ENCODE results near the gene SHB. TPM values are rescaled to one million over a fixed set of nuclear protein-coding genes. Genes with fewer than 3 reads are reported as not detected.

The SHB gene
- total RNA-seq, 6 donors from 2014 or later, result 29.3 to 51.2 (median 33.3) TPM

GRCh38 chr9:37988041-37988440 lies 81.0 kb downstream of the SHB start:
- Histone ChIP-seq H3K27ac (no peak overlapping the region), H3K9me3 (no peaks in the 10 kb centered on the region), H3K4me1 (peaks cover 10 to 22% (median 11%) of the 10 kb centered on the region in 4 donors), H3K27me3 (no peaks in the 10 kb centered on the region), H3K36me3 (no peaks in the 10 kb centered on the region), H3K4me3 (no peak overlapping the region)
- ATAC-seq (ENCODE audit: low FRiP score in 2 of 2) (no peak), DNase-seq (no peak)
- no peak for TF ChIP-seq POLR2A (IDR thresholded peaks at IDR 0.05)
- TF ChIP-seq CTCF (IDR thresholded peaks at IDR 0.05), result no peak
- TF ChIP-seq POLR2AphosphoS5 (IDR thresholded peaks at IDR 0.05), result no peak
- no peak for TF ChIP-seq EP300 (IDR thresholded peaks at IDR 0.05)
- 87 to 90% methylated on average over 3 to 4 of the region's 5 CpGs for WGBS, 2 donors

DNA sequence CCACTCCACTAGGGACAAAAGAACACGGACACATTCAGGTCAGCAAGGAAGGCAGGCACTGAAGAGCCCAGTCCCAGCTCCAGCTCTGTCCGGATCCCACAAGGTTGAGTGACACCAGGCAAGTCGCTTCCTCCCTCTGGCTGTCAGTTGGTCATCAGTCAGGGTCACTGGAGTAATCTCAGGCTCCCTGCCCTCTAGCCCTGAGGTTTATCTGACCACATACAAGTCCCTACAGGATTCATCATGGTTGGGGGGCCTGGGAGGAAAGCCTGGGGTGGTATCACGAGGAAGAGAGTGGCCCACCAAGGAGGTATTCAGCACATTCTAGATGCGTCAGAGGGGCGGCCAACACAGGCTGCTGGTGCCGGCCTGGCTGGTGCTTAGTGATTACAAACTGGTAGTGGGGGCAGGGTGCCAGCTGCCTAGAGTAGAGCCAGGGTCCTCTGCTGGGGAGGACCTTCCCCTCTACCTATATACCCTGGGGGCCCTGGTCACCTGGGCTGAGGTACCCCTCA lies 81.5 kb downstream of the SHB start:
- no peak for DNase-seq
- WGBS, 2 donors, result 87% methylated on average over 3 to 6 of the region's 7 CpGs
- H3K36me3 ChIP-seq, result no peaks in the 10 kb centered on the region

GRCh38 chr9:37986771-37987258 lies 82.2 kb downstream of the SHB start:
- Histone ChIP-seq H3K27me3 (no peaks in the 10 kb centered on the region), H3K27ac (no peak overlapping the region), H3K4me3 (no peak overlapping the region), H3K9me3 (no peaks in the 10 kb centered on the region), H3K4me1 (peaks cover 5 to 13% (median 7%) of the 10 kb centered on the region in 4 donors), H3K36me3 (no peaks in the 10 kb centered on the region)
- ATAC-seq (ENCODE audit: low FRiP score in 2 of 2) (no peak), DNase-seq (peak in 1 of 2 donors; percentile 75)
- WGBS, 2 donors, result 95 to 100% methylated on average over 5 to 15 of the region's 15 CpGs
- TF ChIP-seq POLR2AphosphoS5 (IDR thresholded peaks at IDR 0.05) (no peak), CTCF (IDR thresholded peaks at IDR 0.05) (no peak), POLR2A (IDR thresholded peaks at IDR 0.05) (no peak), EP300 (IDR thresholded peaks at IDR 0.05) (no peak)

More for the DNA sequence above, 81.5 kb downstream of the SHB start:
- Histone ChIP-seq H3K9me3 (no peaks in the 10 kb centered on the region), H3K4me3 (no peak overlapping the region), H3K27ac (no peak overlapping the region), H3K27me3 (no peaks in the 10 kb centered on the region), H3K4me1 (peaks cover 6 to 17% (median 7%) of the 10 kb centered on the region in 4 donors)
- ATAC-seq (ENCODE audit: low FRiP score in 2 of 2), result no peak
- TF ChIP-seq POLR2AphosphoS5 (IDR thresholded peaks at IDR 0.05), result no peak
- TF ChIP-seq CTCF (IDR thresholded peaks at IDR 0.05), result no peak
- TF ChIP-seq EP300 (IDR thresholded peaks at IDR 0.05), result no peak
- no peak for TF ChIP-seq POLR2A (IDR thresholded peaks at IDR 0.05)

DNA sequence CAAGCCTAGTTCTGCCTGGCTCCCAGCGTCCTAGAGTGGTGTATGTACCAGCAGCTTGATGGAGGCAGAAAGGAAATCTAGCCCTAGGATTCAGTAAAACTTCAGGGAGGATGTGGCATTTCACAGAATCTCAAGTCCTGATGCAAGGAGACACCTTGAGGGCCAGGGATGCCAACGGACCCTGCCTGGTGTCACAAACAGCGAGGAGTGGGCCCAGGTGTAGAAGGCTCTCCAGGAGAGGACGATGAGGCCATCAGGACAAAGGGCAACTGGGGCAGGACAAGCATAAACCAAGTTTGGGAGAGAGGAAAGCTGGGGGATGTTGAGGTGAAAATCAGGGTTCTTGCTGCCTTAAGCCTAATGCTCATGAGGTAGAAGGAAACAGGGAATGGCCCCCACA lies 83.0 kb downstream of the SHB start:
- 89 to 93% methylated on average over 4 of the region's 4 CpGs for WGBS, 2 donors
- no peak for ATAC-seq (ENCODE audit: low FRiP score in 2 of 2)
- no peak for TF ChIP-seq POLR2A (IDR thresholded peaks at IDR 0.05)
- no peak for TF ChIP-seq POLR2AphosphoS5 (IDR thresholded peaks at IDR 0.05)
- TF ChIP-seq EP300 (IDR thresholded peaks at IDR 0.05), result no peak
- TF ChIP-seq CTCF (IDR thresholded peaks at IDR 0.05), result no peak
- peaks cover 5 to 13% (median 7%) of the 10 kb centered on the region in 4 donors for H3K4me1 ChIP-seq
- H3K27ac ChIP-seq, result no peak overlapping the region
- DNase-seq, result no peak
- H3K4me3 ChIP-seq, result no peak overlapping the region
- H3K27me3 ChIP-seq, result no peaks in the 10 kb centered on the region
- no peaks in the 10 kb centered on the region for H3K9me3 ChIP-seq
- H3K36me3 ChIP-seq, result no peaks in the 10 kb centered on the region
